Fibroblast of lung (primary cell): ENCODE measurements around the gene MAGI2. TPM values are rescaled to one million over a fixed set of nuclear protein-coding genes. Genes with fewer than 3 reads are reported as not detected.

Source experiments
- DNase-seq, 2 donors: peaks; one replicate each; pipeline versions ENCODE4 v3.0.0 to v3.0.0-alpha.2; 2010; ENCODE audit warnings: low read depth in 2 of 2
- H2AFZ ChIP-seq: 2 replicates; pipeline ENCODE4 v1.5.1; 2012; ENCODE audit warnings: low read length, control low read depth, inconsistent platforms
- H3K27ac ChIP-seq: 2 replicates; pipeline ENCODE4 v1.5.1; 2011; ENCODE audit warnings: low read length, control low read depth; ENCODE audit not compliant: insufficient read depth
- H3K27me3 ChIP-seq: 2 replicates; pipeline ENCODE4 v1.5.1; 2011; ENCODE audit warnings: mild to moderate bottlenecking, low read length; ENCODE audit not compliant: control insufficient read depth, insufficient read depth
- H3K36me3 ChIP-seq: 2 replicates; pipeline ENCODE4 v1.5.1; 2011; ENCODE audit warnings: low read length; ENCODE audit not compliant: control insufficient read depth, insufficient read depth
- H3K4me1 ChIP-seq: 2 replicates; pipeline ENCODE4 v1.5.1; 2011; ENCODE audit warnings: low read length; ENCODE audit not compliant: control insufficient read depth, insufficient read depth; ENCODE audit errors: extremely low read depth
- H3K4me2 ChIP-seq: 2 replicates; pipeline ENCODE4 v1.5.1; 2011; ENCODE audit warnings: low read length, control low read depth; ENCODE audit not compliant: insufficient read depth; ENCODE audit errors: extremely low read depth
- H3K4me3 ChIP-seq, 4 experiments: fragments of 200-600 bp in 1 of 4; sonication (generic) in 1 of 4; replicated peaks in 1 of 4; 2 replicates each; pipeline ENCODE4 v1.5.1; 2011 to 2016; ENCODE audit warnings: low read length in 4 of 4, low read depth in 3 of 4, mild to moderate bottlenecking in 3 of 4, control low read depth in 2 of 4, inconsistent platforms in 1 of 4, mixed read lengths in 1 of 4; ENCODE audit not compliant: insufficient read depth in 1 of 4; ENCODE audit errors: control extremely low read depth in 1 of 4
- H3K79me2 ChIP-seq: 2 replicates; pipeline ENCODE4 v1.5.1; 2012; ENCODE audit warnings: mild to moderate bottlenecking, low read length, inconsistent platforms; ENCODE audit not compliant: control insufficient read depth, insufficient read depth
- H3K9ac ChIP-seq: 2 replicates; pipeline ENCODE4 v1.5.1; 2011; ENCODE audit warnings: mild to moderate bottlenecking, low read length, control low read depth; ENCODE audit not compliant: insufficient read depth
- H3K9me3 ChIP-seq: 2 replicates; pipeline ENCODE4 v1.5.1; 2012; ENCODE audit warnings: low read depth, low read length; ENCODE audit not compliant: control insufficient read depth, insufficient read depth
- H4K20me1 ChIP-seq: 2 replicates; pipeline ENCODE4 v1.5.1; 2011; ENCODE audit warnings: low read length; ENCODE audit not compliant: control insufficient read depth, insufficient read depth; ENCODE audit errors: extremely low read depth
- EZH2 ChIP-seq: IDR thresholded peaks from 2 replicates; pipeline ENCODE4 v1.5.1; 2012; ENCODE audit warnings: low read length, control low read depth, mild to moderate bottlenecking; ENCODE audit errors: missing control alignments
- polyA plus RNA-seq, 2 donors: library from polyadenylated mRNA; depleted of rRNA in 1 of 2; stranded (reverse) in 1 of 2; unstranded in 1 of 2; fragments of >200 nt; gene quantifications; 2 replicates each; pipeline ENCODE4 v1.2.1, GENCODE V29; 2011 to 2012; ENCODE audit warnings: missing spikeins in 1 of 2
- total RNA-seq: library from RNA; depleted of rRNA; stranded (reverse); fragments of >200 nt; gene quantifications from 2 replicates; pipeline ENCODE4 v1.2.1, GENCODE V29; 2014
- TF ChIP-seq, protein P1 (sequence below), 2 donors: IDR thresholded peaks in 1 of 2; conservative IDR thresholded peaks in 1 of 2; 1 replicate in 1 of 2; 2 replicates in 1 of 2; pipeline ENCODE4 v1.5.1; 2011 to 2012; ENCODE audit warnings: low read length in 2 of 2, control low read depth in 1 of 2, inconsistent platforms in 1 of 2, low read depth in 1 of 2, mild to moderate bottlenecking in 1 of 2

MAGI2 gene
- total and polyA plus RNA-seq, 2 donors (not counting 1 experiment from before 2014, with no cell fraction given), result 1.8 to 17.0 TPM

DNA sequence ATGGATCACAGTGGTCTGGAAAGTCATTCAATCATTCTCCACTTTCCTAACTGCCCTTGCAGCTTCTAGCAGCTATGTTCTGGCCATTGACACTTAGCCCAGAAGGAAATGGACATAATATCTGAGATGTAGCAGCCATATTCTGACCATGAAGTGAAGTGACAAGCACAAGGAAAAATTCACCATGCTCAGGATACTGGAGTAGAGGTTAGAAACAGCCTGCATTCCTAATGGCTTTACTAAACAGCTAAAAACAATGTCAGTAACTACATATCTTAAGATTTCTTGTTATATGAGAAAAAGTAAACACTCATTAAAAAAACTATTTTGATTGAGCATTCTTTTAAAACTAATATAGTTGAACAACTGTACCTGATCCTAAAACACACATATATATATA lies 443.8 kb downstream of the MAGI2 start:
- no peaks in the 10 kb centered on the region for H3K9me3 ChIP-seq
- H4K20me1 ChIP-seq, result no peaks in the 10 kb centered on the region
- H3K79me2 ChIP-seq, result no peaks in the 10 kb centered on the region
- H3K27ac ChIP-seq, result no peak overlapping the region
- DNase-seq, result no peak
- H3K27me3 ChIP-seq, result no peaks in the 10 kb centered on the region
- no peak overlapping the region for H3K4me2 ChIP-seq
- H3K36me3 ChIP-seq, result no peaks in the 10 kb centered on the region
- no peaks in the 10 kb centered on the region for H3K4me1 ChIP-seq
- H3K9ac ChIP-seq, result no peak overlapping the region
- no peak overlapping the region for H2AFZ ChIP-seq
- H3K4me3 ChIP-seq, result no peak overlapping the region
- no peak for TF ChIP-seq EZH2
- TF ChIP-seq, protein P1, sequence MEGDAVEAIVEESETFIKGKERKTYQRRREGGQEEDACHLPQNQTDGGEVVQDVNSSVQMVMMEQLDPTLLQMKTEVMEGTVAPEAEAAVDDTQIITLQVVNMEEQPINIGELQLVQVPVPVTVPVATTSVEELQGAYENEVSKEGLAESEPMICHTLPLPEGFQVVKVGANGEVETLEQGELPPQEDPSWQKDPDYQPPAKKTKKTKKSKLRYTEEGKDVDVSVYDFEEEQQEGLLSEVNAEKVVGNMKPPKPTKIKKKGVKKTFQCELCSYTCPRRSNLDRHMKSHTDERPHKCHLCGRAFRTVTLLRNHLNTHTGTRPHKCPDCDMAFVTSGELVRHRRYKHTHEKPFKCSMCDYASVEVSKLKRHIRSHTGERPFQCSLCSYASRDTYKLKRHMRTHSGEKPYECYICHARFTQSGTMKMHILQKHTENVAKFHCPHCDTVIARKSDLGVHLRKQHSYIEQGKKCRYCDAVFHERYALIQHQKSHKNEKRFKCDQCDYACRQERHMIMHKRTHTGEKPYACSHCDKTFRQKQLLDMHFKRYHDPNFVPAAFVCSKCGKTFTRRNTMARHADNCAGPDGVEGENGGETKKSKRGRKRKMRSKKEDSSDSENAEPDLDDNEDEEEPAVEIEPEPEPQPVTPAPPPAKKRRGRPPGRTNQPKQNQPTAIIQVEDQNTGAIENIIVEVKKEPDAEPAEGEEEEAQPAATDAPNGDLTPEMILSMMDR (conservative IDR thresholded peaks at IDR 0.05 in 1 of 2, IDR thresholded peaks at IDR 0.05 in 1 of 2; ENCODE audit: low read depth in 1 of 2, low read length in 2 of 2), result no peak

DNA sequence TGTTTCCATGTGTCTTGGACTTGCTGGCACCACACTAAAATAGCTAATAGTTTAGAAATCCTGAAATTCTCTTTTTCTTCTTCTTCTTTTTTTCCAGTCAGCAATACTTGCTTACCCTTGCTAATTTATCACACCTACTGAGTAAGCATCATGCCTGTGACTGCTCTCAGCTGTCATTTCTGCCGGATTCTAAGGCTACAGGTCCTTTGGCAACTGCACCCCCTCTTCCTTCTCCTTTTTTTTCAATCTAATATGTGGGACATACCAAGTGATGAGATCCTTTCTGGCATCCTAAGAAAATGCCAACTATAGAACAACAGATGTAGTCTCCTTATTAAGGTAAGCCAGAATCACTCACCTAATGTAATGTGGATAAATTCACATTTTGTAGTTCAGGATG lies 444.7 kb downstream of the MAGI2 start:
- H3K36me3 ChIP-seq, result no peaks in the 10 kb centered on the region
- TF ChIP-seq, protein P1 (conservative IDR thresholded peaks at IDR 0.05 in 1 of 2, IDR thresholded peaks at IDR 0.05 in 1 of 2; ENCODE audit: low read depth in 1 of 2, low read length in 2 of 2), result no peak
- no peak for TF ChIP-seq EZH2

DNA sequence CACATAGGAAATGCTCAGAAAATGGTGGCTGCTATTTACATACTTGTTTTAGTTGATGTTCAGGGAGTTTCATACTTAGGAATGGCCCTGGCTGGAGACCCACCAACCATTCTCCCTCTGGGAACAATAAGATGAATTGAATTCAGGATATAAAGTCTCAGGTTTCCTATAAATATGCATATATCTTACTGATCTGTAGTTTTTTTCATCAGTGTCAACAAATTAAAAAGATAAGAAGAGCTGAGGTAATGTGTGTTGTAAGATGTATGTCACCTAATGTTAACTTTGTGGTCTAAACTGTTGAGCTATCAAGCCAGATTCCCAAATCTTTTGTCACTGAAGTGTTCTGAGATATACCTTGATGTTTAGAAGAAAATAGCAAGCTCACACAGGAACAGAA lies 457.5 kb downstream of the MAGI2 start:
- H2AFZ ChIP-seq, result no peak overlapping the region
- no peaks in the 10 kb centered on the region for H3K4me1 ChIP-seq
- no peak overlapping the region for H3K4me3 ChIP-seq
- no peaks in the 10 kb centered on the region for H3K9me3 ChIP-seq
- no peak overlapping the region for H3K9ac ChIP-seq
- H3K79me2 ChIP-seq, result no peaks in the 10 kb centered on the region
- H3K4me2 ChIP-seq, result no peak overlapping the region
- no peak for DNase-seq
- no peak overlapping the region for H3K27ac ChIP-seq
- no peaks in the 10 kb centered on the region for H4K20me1 ChIP-seq
- no peaks in the 10 kb centered on the region for H3K27me3 ChIP-seq
- TF ChIP-seq EZH2, result no peak
- TF ChIP-seq, protein P1 (conservative IDR thresholded peaks at IDR 0.05 in 1 of 2, IDR thresholded peaks at IDR 0.05 in 1 of 2; ENCODE audit: low read depth in 1 of 2, low read length in 2 of 2), result no peak
- no peaks in the 10 kb centered on the region for H3K36me3 ChIP-seq

More for the DNA sequence above, 444.7 kb downstream of the MAGI2 start:
- Histone ChIP-seq H3K79me2 (no peaks in the 10 kb centered on the region), H3K27me3 (no peaks in the 10 kb centered on the region), H3K27ac (no peak overlapping the region), H3K9ac (no peak overlapping the region), H4K20me1 (no peaks in the 10 kb centered on the region), H3K9me3 (no peaks in the 10 kb centered on the region), H2AFZ (no peak overlapping the region), H3K4me1 (no peaks in the 10 kb centered on the region), H3K4me2 (no peak overlapping the region), H3K4me3 (no peak overlapping the region)
- no peak for DNase-seq
